ENCODE data around the gene KIF12. TPM values are rescaled to one million over a fixed set of nuclear protein-coding genes. Genes with fewer than 3 reads are reported as not detected.
"Not testable (repeated sequence)": the region's sequence is repeated elsewhere in the genome, so short reads cannot be mapped to it uniquely, and the experiment has no call there.

The KIF12 gene
- total and polyA plus RNA-seq, 8 donors, result 40.4 to 605 (median 68.3) TPM

DNA sequence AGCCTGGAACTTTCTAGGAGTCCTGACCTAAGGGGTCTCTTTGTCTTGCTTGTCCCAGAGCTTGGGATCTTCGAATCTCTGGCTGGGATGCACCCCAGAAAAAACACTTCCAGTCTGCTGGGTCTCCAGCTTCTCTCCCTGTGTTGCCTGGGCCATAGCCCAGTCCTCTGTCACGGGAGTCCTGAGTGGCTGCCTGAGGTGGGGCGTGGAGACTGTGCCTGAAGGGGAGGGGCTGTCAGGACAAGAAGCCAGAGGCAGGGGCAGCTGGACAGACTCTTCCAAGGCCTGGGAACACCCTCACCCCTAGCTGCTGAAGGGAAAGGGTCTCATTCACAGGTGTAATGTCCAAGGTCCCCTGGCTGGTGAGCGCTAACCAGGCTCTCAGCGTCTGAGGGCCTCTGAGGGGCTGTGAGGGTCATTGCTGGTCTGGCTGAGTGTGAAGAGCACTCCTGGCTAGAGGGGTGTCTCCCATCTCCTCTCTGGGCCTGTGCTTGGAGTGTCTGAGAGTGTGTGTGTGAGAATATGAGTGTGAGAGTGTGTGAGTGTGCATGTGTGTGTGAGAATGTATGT, 35.8 kb upstream of the KIF12 start:
- Histone ChIP-seq H3K4me1 (no peaks in the 10 kb centered on the region), H3K27me3 (no peaks in the 10 kb centered on the region), H3K9me3 (no peaks in the 10 kb centered on the region), H3K36me3 (no peaks in the 10 kb centered on the region), H3K4me3 (no peak overlapping the region), H3K27ac (no peak overlapping the region)
- WGBS, 2 donors, result 70 to 84% methylated on average over 5 of the region's 5 CpGs
- intact Hi-C loops (cut with DNase I), result no loop called here
- TF ChIP-seq, protein P1, sequence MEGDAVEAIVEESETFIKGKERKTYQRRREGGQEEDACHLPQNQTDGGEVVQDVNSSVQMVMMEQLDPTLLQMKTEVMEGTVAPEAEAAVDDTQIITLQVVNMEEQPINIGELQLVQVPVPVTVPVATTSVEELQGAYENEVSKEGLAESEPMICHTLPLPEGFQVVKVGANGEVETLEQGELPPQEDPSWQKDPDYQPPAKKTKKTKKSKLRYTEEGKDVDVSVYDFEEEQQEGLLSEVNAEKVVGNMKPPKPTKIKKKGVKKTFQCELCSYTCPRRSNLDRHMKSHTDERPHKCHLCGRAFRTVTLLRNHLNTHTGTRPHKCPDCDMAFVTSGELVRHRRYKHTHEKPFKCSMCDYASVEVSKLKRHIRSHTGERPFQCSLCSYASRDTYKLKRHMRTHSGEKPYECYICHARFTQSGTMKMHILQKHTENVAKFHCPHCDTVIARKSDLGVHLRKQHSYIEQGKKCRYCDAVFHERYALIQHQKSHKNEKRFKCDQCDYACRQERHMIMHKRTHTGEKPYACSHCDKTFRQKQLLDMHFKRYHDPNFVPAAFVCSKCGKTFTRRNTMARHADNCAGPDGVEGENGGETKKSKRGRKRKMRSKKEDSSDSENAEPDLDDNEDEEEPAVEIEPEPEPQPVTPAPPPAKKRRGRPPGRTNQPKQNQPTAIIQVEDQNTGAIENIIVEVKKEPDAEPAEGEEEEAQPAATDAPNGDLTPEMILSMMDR (IDR thresholded peaks at IDR 0.05), result no peak
- no peak for DNase-seq
- ATAC-seq, result no peak
- no peak for FAIRE-seq

DNA sequence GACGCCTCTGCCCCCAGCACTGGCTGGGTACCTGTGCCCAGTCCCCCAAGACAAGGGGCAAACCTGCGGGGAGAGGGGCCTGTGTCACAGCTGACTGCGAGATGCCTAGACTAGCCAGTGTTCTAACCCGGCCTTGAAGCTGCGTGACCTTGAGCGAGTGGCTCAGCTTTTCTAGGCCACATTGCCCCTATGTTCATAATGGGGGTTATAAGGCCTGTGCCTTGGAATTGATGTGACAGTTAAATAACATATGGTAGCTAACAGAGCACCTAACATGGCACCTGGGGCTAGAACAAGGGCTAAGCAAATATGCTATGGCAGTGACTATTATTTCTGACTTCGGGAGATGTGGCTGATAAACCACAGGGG, 33.4 kb upstream of the KIF12 start:
- Histone ChIP-seq H3K9me3 (no peaks in the 10 kb centered on the region), H3K4me1 (no peaks in the 10 kb centered on the region), H3K27ac (no peak overlapping the region), H3K4me3 (no peak overlapping the region), H3K36me3 (no peaks in the 10 kb centered on the region), H3K27me3 (no peaks in the 10 kb centered on the region)
- FAIRE-seq (no peak), ATAC-seq (no peak), DNase-seq (no peak)
- intact Hi-C loops (cut with DNase I), result no loop called here
- WGBS, 2 donors, result 85% methylated on average over 7 of the region's 7 CpGs
- TF ChIP-seq, protein P1 (IDR thresholded peaks at IDR 0.05), result no peak

DNA sequence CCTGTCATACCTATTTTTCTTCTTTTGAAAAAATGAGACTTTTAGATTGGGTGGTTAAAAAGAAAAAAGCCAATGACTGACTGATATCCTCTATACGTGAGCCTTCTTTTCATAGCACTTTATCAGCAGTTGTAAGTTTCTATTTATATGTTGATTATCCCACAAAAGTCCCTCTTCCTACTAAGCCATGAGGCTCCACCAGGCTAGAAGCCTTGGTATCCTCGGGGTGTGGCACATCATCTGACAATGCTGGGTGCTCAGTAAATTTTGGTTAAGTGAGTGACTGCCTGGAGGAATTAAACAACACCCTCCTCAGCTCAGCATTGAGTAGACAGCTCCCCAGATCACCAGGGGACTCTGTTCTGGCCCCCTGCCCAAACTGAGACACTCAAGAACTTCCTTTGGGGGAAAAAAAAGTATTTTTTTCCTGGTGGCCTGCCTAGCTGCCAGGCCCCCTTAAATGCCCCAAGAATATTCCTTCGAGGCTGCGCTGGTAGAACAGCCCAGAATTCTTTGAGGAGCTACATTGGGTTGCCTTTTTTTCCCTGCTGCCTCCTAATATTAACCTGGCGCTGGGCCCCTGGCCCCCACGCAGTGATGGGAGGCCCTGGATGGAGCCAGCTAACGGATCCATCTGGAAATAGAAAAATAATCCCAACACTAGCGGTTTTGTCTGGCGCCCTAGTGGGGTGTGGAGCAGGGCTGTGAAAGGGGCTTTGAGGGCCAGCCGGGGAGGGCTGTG, 32.9 kb upstream of the KIF12 start:
- FAIRE-seq (no peak), ATAC-seq (no peak), DNase-seq (no peak)
- no peaks in the 10 kb centered on the region for H3K36me3 ChIP-seq
- H3K27ac ChIP-seq, result no peak overlapping the region
- H3K9me3 ChIP-seq, result no peaks in the 10 kb centered on the region
- intact Hi-C loops (cut with DNase I), result no loop called here
- no peaks in the 10 kb centered on the region for H3K27me3 ChIP-seq
- 86 to 88% methylated on average over 10 of the region's 10 CpGs for WGBS, 2 donors
- H3K4me3 ChIP-seq, result no peak overlapping the region
- TF ChIP-seq, protein P1 (IDR thresholded peaks at IDR 0.05), result no peak
- no peaks in the 10 kb centered on the region for H3K4me1 ChIP-seq

DNA sequence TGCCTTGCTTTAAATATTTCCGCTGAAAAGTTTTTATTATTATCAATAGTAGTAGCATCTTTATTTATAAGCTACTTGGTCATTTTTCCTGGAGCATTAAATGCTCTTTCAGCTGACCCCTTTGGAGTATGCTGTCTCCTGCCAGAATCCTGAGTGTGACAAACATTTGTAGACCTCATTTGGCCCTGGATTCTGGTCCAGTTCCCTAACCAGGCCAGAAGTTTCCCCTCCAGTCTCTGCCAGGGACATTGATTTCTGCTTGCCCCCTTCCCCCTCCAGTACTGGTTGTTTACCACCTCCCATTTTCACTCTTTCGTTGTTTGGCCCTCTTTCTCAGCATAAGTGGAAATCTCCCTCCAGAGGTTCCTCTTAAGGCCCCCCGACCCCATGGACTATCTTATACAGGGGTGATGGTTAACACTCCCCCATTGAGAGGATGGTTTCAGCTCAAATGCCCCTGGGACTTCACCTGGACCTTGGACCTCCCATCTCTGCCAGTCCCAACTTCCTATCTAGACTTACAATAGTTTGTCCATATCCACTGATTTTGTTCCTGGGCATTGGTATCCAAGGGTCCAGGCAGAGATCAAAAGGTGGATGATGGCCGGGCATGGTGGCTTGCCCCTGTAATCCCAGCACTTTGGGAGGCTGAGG, 31.7 kb upstream of the KIF12 start:
- no peak for ATAC-seq
- FAIRE-seq, result no peak
- Histone ChIP-seq H3K36me3 (no peaks in the 10 kb centered on the region), H3K4me3 (no peak overlapping the region), H3K27ac (no peak overlapping the region), H3K4me1 (no peaks in the 10 kb centered on the region), H3K9me3 (no peaks in the 10 kb centered on the region), H3K27me3 (no peaks in the 10 kb centered on the region)
- 75 to 76% methylated on average over 4 of the region's 4 CpGs for WGBS, 2 donors
- TF ChIP-seq, protein P1 (IDR thresholded peaks at IDR 0.05), result no peak
- no peak for DNase-seq
- intact Hi-C loops (cut with DNase I), result no loop called here

DNA sequence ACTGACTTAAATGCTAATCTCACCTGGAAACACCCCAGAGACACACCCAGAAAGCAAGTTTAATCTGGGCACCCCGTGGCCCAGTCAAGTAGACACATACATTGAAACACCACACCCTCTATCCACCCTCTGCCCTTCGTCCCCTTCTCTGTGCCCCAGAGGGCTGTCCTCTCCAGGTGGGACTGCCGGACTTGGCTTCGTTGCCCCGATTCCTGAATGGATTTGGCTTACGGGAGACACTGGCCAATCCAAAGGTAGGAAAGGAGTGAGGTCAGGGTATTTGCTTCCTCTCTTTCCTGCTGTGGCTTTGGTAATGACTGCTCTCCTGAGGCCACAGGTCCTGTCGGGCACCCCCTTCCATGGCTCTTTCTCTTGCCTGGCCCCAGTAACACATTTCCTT, 31.0 kb upstream of the KIF12 start:
- H3K27me3 ChIP-seq, result no peaks in the 10 kb centered on the region
- ATAC-seq (no peak), DNase-seq (no peak), FAIRE-seq (no peak)
- intact Hi-C loops (cut with DNase I), result no loop called here
- H3K36me3 ChIP-seq, result no peaks in the 10 kb centered on the region
- no peak overlapping the region for H3K4me3 ChIP-seq
- WGBS, 2 donors, result 81 to 85% methylated on average over 6 to 7 of the region's 7 CpGs
- TF ChIP-seq, protein P1 (IDR thresholded peaks at IDR 0.05), result no peak
- no peaks in the 10 kb centered on the region for H3K9me3 ChIP-seq
- no peak overlapping the region for H3K27ac ChIP-seq
- H3K4me1 ChIP-seq, result no peaks in the 10 kb centered on the region

DNA sequence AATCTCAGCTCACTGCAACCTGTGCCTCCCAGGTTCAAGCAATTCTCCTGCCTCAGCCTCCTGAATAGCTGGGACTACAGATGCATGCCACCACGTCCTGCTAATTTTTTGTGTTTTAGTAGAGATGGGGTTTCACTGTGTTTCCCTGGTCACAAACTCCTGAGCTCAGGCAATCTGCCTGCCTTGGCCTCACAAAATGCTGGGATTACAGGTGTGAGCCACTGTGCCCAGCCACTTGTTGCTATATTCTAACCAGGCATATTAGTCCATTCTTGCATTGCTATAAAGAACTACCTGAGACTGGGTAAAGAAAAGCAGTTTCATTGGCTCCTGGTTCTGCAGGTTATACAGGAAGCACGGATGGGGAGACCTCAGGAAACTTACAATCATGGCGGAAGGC, 29.7 kb upstream of the KIF12 start:
- H3K9me3 ChIP-seq; H3K27ac ChIP-seq; H3K4me1 ChIP-seq; FAIRE-seq; H3K4me3 ChIP-seq; ATAC-seq; intact Hi-C loops (cut with DNase I); DNase-seq; H3K27me3 ChIP-seq; H3K36me3 ChIP-seq: not testable (repeated sequence)
- 83 to 88% methylated on average over 3 of the region's 3 CpGs for WGBS, 2 donors
